HEK293T (cell line): ENCODE data around the gene INHBC.
A peak's percentile ranks its signal among the peaks of the same experiment; 100 is the strongest.

Source experiments
- CTCF ChIA-PET: fragments of 350-600 bp; formaldehyde crosslinking; extraction: SDS; loops from one replicate; lab custom pipeline; 2021; ENCODE audit warnings: antibody characterized with exemption, inconsistent platforms; lab: Yijun Ruan, JAX
- POLR2A ChIA-PET: fragments of 350-600 bp; formaldehyde crosslinking; extraction: SDS; loops from one replicate; lab custom pipeline; 2020; ENCODE audit warnings: antibody characterized with exemption, inconsistent platforms; lab: Yijun Ruan, JAX
- DNase-seq: peaks from one replicate; pipeline ENCODE4 v3.0.0; 2012; ENCODE audit warnings: mixed read lengths; ENCODE audit errors: extremely low spot score
- ARNT ChIP-seq: fragments of 450-650 bp; IDR thresholded peaks from 2 replicates; pipeline ENCODE4 v1.6.1; 2017; ENCODE audit warnings: mild to moderate bottlenecking
- BHLHE40 ChIP-seq: fragments of 450-650 bp; IDR thresholded peaks from 2 replicates; pipeline ENCODE4 v1.6.1; 2016; ENCODE audit warnings: mild to moderate bottlenecking, moderate library complexity, borderline replicate concordance
- CTBP1 ChIP-seq: fragments of 450-650 bp; IDR thresholded peaks from 2 replicates; pipeline ENCODE4 v1.6.1; 2016; ENCODE audit warnings: borderline replicate concordance
- ELF4 ChIP-seq: fragments of 450-650 bp; IDR thresholded peaks from 2 replicates; pipeline ENCODE4 v1.6.1; 2017; ENCODE audit warnings: antibody characterized with exemption
- FOXA1 ChIP-seq: fragments of 450-650 bp; IDR thresholded peaks from 2 replicates; pipeline ENCODE4 v1.6.1; 2016; ENCODE audit warnings: mild to moderate bottlenecking
- FOXK2 ChIP-seq: fragments of 450-650 bp; IDR thresholded peaks from 2 replicates; pipeline ENCODE4 v1.6.1; 2016; ENCODE audit warnings: mild to moderate bottlenecking
- FOXM1 ChIP-seq: fragments of 450-650 bp; IDR thresholded peaks from 2 replicates; pipeline ENCODE4 v1.6.1; 2017; ENCODE audit warnings: mild to moderate bottlenecking, borderline replicate concordance
- HDGF ChIP-seq: fragments of 450-650 bp; IDR thresholded peaks from 2 replicates; pipeline ENCODE4 v1.6.1; 2017; ENCODE audit warnings: antibody characterized with exemption, borderline replicate concordance
- L3MBTL2 ChIP-seq: fragments of 450-650 bp; conservative IDR thresholded peaks from 2 replicates; pipeline ENCODE4 v1.6.1; 2016; ENCODE audit warnings: mild to moderate bottlenecking
- LEF1 ChIP-seq: fragments of 450-650 bp; IDR thresholded peaks from 2 replicates; pipeline ENCODE4 v1.6.1; 2017; ENCODE audit warnings: mild to moderate bottlenecking, borderline replicate concordance
- NFRKB ChIP-seq: fragments of 450-650 bp; IDR thresholded peaks from 2 replicates; pipeline ENCODE4 v1.6.1; 2016; ENCODE audit warnings: mild to moderate bottlenecking, moderate library complexity
- PKNOX1 ChIP-seq: fragments of 450-650 bp; IDR thresholded peaks from 2 replicates; pipeline ENCODE4 v1.6.1; 2016
- SP1 ChIP-seq: fragments of 450-650 bp; IDR thresholded peaks from 2 replicates; pipeline ENCODE4 v1.6.1; 2017
- SUZ12 ChIP-seq: fragments of 450-650 bp; IDR thresholded peaks from 2 replicates; pipeline ENCODE4 v1.6.1; 2016; ENCODE audit warnings: mild to moderate bottlenecking
- TARDBP ChIP-seq: fragments of 450-650 bp; IDR thresholded peaks from 2 replicates; pipeline ENCODE4 v1.6.1; 2016
- ZNF384 ChIP-seq: fragments of 450-650 bp; IDR thresholded peaks from 2 replicates; pipeline ENCODE4 v1.6.1; 2016

Gene INHBC

DNA sequence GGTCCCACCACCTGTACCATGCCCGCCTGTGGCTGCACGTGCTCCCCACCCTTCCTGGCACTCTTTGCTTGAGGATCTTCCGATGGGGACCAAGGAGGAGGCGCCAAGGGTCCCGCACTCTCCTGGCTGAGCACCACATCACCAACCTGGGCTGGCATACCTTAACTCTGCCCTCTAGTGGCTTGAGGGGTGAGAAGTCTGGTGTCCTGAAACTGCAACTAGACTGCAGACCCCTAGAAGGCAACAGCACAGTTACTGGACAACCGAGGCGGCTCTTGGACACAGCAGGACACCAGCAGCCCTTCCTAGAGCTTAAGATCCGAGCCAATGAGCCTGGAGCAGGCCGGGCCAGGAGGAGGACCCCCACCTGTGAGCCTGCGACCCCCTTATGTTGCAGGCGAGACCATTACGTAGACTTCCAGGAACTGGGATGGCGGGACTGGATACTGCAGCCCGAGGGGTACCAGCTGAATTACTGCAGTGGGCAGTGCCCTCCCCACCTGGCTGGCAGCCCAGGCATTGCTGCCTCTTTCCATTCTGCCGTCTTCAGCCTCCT is 21.6 kb downstream of the INHBC start:
- TF ChIP-seq TARDBP (no peak), ZNF384 (no peak), BHLHE40 (no peak), SUZ12 (no peak), LEF1 (no peak), FOXA1 (no peak), HDGF (no peak), FOXK2 (no peak), ELF4 (no peak), CTBP1 (no peak), PKNOX1 (no peak), ARNT (no peak), FOXM1 (no peak), NFRKB (no peak)

DNA sequence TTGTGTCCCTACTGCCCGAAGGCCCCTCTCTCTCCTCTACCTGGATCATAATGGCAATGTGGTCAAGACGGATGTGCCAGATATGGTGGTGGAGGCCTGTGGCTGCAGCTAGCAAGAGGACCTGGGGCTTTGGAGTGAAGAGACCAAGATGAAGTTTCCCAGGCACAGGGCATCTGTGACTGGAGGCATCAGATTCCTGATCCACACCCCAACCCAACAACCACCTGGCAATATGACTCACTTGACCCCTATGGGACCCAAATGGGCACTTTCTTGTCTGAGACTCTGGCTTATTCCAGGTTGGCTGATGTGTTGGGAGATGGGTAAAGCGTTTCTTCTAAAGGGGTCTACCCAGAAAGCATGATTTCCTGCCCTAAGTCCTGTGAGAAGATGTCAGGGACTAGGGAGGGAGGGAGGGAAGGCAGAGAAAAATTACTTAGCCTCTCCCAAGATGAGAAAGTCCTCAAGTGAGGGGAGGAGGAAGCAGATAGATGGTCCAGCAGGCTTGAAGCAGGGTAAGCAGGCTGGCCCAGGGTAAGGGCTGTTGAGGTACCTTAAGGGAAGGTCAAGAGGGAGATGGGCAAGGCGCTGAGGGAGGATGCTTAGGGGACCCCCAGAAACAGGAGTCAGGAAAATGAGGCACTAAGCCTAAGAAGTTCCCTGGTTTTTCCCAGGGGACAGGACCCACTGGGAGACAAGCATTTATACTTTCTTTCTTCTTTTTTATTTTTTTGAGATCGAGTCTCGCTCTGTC is 22.3 kb downstream of the INHBC start:
- no peak for DNase-seq
- ChIA-PET POLR2A (interaction anchor here (1.1 to 3.4 kb wide), 8 partner anchors 9 to 227 kb away, joined by 3 to 27 read pairs (median 6); partner anchors contain the start of gene SHMT2), CTCF (interaction anchor here (0.9 to 2.2 kb wide), 7 partner anchors 13 to 214 kb away, joined by 3 to 15 read pairs (median 4); no protein-coding TSS in a partner anchor)
- TF ChIP-seq L3MBTL2 (no peak), HDGF (no peak), TARDBP (no peak), FOXA1 (no peak), BHLHE40 (no peak), ARNT (no peak), CTBP1 (no peak), FOXM1 (no peak), NFRKB (no peak), FOXK2 (no peak), ZNF384 (no peak), ELF4 (no peak), SUZ12 (no peak), SP1 (no peak), LEF1 (no peak)

More for the DNA sequence above, 21.6 kb downstream of the INHBC start:
- DNase-seq: peak; percentile 61
- POLR2A ChIA-PET: interaction anchor here (0.7 to 3.4 kb wide), 22 partner anchors 10 to 226 kb away, joined by 3 to 27 read pairs (median 6); partner anchors contain the start of genes DCTN2, DDIT3, INHBC and SHMT2
- CTCF ChIA-PET: interaction anchor here (0.8 to 2.2 kb wide), 11 partner anchors 12 to 217 kb away, joined by 3 to 15 read pairs (median 4); no protein-coding TSS in a partner anchor

GRCh38 chr12:57458665-57459054 is 24.1 kb downstream of the INHBC start:
- DNase-seq: no peak
- POLR2A ChIA-PET: interaction anchor here (0.8 to 2.0 kb wide), 16 partner anchors 11 to 286 kb away, joined by 3 to 11 read pairs (median 3); partner anchors contain the start of genes ARHGAP9, INHBC, SHMT2 and TSPAN31
- CTCF ChIA-PET: interaction anchor here (0.5 to 1.5 kb wide), 31 partner anchors 10 to 347 kb away, joined by 3 to 10 read pairs (median 3); partner anchors contain the start of gene DDIT3
- TF ChIP-seq SP1 (no peak), SUZ12 (no peak), NFRKB (no peak), FOXM1 (no peak), BHLHE40 (no peak), LEF1 (no peak), HDGF (no peak), PKNOX1 (no peak), TARDBP (no peak), ARNT (no peak), L3MBTL2 (no peak), ELF4 (no peak), CTBP1 (no peak)

- peak; percentile 83 for DNase-seq
- POLR2A ChIA-PET: interaction anchor here (0.7 to 2.0 kb wide), 17 partner anchors 11 to 285 kb away, joined by 3 to 11 read pairs (median 3); partner anchors contain the start of genes ARHGEF25, INHBC, SHMT2 and TSPAN31
- TF ChIP-seq ZNF384 (no peak), CTBP1 (0 out of 2 replicates have a peak, but pooled peaks have one; percentile 22), HDGF (no peak), FOXM1 (0 out of 2 replicates have a peak, but pooled peaks have one; percentile 46)
- CTCF ChIA-PET: interaction anchor here (0.5 to 1.5 kb wide), 30 partner anchors 10 to 347 kb away, joined by 3 to 10 read pairs (median 3); partner anchors contain the start of gene DDIT3
Measured at GRCh38 chr12:57459055-57459749, 24.6 kb downstream of the INHBC start.

DNA sequence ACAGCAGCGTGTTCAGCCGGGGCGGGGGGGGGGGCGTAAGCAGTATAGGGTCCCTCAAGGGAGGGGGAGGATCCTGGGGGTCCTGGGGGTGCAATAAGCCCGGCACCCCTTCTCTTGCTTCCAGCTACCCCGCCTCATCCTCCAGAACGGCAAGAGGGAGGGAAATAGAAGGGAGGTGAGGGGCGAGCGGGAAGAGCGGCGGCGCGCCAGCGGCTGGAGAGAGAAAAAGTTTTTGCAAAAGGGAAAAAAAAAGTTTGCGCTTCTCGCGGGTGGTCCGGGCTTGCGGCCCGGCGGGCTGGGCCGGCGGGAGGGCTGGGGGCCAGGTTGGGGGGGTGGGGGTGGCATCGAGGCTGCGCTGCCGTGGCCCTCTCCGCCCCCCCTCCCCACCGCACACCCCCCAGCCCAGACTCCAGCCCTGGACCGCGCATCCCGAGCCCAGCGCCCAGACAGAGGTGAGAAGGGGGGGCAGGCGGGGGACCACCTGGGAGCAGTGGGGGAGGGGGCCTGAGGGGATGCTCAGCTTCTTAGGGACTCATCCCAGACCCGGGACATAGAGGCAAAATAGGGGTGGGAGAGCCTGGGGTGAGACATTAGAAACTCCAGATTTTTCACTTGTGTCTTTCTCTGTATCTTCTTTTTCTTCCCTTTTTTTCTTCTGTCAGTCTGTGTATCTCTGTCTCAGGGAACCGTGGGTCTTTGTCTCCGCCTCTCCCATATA is 25.3 kb downstream of the INHBC start, which contains the start of gene GLI1:
Gene GLI1 (plus strand): TSS at position 36 of the 718 bp plus-strand sequence. CDS start 3,907 bp downstream, outside the sequence.
- ChIA-PET POLR2A (interaction anchor here (0.7 to 2.0 kb wide), 6 partner anchors 26 to 232 kb away, joined by 3 to 11 read pairs (median 3); partner anchors contain the start of genes ARHGEF25 and INHBC), CTCF (interaction anchor here (0.6 to 1.5 kb wide), 10 partner anchors 9 to 246 kb away, joined by 3 to 10 read pairs (median 3); no protein-coding TSS in a partner anchor)
- DNase-seq: no peak
- TF ChIP-seq SUZ12: no peak
- TF ChIP-seq L3MBTL2: peak; percentile 47; the same call in 1 of the 2 replicates
